ENCODE data around the gene IGFBP7.
"Not testable (repeated sequence)": the region's sequence is repeated elsewhere in the genome, so short reads cannot be mapped to it uniquely, and the experiment has no call there.

Gene IGFBP7

DNA sequence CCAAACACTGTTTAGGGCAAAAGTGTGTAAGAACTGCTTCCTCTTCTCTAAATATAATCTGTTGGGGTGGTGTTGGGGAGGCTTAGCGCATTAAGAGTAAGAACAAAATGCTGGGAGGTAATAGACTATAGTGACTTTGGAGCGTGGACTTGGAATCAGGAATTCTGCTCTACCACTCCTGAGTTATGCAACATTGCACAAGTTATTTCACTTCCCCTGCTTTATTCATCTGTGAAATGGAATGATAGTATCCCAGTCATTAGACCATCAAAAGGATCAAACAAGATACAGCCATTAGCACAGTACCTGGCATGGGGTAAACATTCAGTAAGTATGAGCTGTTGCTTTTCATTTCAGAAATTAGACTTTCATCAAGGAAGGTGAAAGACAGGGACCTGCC is 58.7 kb downstream of the IGFBP7 start:
- H3K27ac ChIP-seq, result peak overlapping the region; percentile 89; the same call in 1 of the 2 replicates
- POLR2A ChIA-PET (ENCODE audit: low non-redundant PET), result no interaction called here
- no peak for DNase-seq (ENCODE audit: low spot score)
- TF ChIP-seq, protein P1, sequence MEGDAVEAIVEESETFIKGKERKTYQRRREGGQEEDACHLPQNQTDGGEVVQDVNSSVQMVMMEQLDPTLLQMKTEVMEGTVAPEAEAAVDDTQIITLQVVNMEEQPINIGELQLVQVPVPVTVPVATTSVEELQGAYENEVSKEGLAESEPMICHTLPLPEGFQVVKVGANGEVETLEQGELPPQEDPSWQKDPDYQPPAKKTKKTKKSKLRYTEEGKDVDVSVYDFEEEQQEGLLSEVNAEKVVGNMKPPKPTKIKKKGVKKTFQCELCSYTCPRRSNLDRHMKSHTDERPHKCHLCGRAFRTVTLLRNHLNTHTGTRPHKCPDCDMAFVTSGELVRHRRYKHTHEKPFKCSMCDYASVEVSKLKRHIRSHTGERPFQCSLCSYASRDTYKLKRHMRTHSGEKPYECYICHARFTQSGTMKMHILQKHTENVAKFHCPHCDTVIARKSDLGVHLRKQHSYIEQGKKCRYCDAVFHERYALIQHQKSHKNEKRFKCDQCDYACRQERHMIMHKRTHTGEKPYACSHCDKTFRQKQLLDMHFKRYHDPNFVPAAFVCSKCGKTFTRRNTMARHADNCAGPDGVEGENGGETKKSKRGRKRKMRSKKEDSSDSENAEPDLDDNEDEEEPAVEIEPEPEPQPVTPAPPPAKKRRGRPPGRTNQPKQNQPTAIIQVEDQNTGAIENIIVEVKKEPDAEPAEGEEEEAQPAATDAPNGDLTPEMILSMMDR (conservative IDR thresholded peaks at IDR 0.05; ENCODE audit: low read depth), result no peak
- CTCF ChIA-PET, result no interaction called here

DNA sequence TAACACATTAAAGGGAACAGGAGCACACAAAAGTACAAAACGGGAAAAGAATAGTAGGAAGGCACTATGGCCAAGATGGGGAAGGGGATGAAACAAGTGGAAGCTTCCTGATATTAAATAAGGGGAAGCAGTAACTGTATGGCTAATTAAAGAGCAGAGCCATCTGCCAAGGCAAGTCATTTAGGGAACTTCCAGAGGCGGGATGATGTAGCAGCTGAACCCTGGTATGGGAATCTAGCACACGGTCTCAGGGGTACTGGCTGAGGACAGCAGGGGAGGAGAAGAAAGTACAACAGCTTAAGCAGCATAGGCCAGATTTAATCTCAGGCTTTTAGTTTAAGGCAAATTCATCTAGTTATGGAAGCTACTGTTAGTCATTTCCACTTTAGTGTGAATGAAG is 59.1 kb downstream of the IGFBP7 start:
- H3K27ac ChIP-seq, result no peak overlapping the region
- ChIA-PET POLR2A (ENCODE audit: low non-redundant PET) (no interaction called here), CTCF (no interaction called here)
- no peak for DNase-seq (ENCODE audit: low spot score)
- TF ChIP-seq, protein P1 (conservative IDR thresholded peaks at IDR 0.05; ENCODE audit: low read depth), result no peak

DNA sequence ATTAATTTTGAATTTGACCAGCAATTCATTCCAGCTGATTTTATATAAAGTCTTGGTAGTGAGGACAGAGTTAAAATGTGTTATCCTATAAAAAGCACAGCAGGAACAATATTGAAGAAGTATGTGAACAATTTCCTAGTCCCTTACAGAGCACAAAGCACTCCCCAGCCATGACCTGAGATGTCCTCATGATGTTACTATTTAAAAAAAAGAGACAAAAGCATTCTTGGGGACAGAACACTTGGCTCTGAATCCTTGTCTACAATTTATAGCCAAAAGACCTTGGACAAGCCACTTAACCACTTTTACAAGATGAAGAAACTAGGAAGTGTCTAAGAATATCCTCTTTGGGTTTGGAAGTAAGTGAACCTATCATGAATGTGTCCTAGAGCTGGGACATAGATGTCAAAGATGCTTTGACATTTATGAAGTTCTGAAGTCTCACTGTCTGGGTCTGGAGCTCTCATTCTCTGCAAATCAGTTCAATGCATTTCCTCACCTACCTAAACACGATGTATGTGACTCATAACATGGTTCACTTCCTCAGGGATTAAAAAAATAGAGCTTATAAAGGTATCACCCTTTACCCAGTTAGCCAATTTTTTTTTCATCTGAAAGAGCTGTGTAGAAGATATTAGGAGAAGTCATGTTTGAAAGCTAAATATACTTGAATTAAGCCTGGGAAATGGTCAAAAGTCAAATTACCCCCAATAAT is 61.4 kb downstream of the IGFBP7 start:
- ChIA-PET POLR2A (ENCODE audit: low non-redundant PET) (interaction anchor here (0.5 kb wide), 1 partner anchor 41 kb away, joined by 3 read pairs; no protein-coding TSS in a partner anchor), CTCF (no interaction called here)
- TF ChIP-seq, protein P1 (conservative IDR thresholded peaks at IDR 0.05; ENCODE audit: low read depth), result no peak
- H3K27ac ChIP-seq, result no peak overlapping the region
- peak; percentile 42 for DNase-seq (ENCODE audit: low spot score)

DNA sequence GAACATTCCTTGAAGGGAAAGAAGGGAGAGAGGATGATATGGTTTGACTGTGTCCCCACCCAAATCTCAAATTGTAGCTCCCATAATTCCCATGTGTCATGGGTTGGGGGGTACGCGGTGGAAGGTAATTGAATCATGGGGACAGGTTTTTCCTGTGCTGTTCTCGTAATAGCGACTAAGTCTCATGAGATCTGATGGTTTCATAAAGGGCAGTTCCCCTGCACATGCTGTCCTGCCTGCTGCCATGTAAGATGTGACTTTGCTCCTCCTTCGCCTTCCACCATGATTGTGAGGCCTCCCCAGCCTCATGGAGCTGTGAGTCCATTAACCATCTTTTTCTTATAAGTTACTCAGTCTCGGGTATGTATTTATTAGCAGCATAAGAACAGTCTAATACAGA is 63.1 kb downstream of the IGFBP7 start:
- POLR2A ChIA-PET (ENCODE audit: low non-redundant PET); H3K27ac ChIP-seq; DNase-seq (ENCODE audit: low spot score): not testable (repeated sequence)
- CTCF ChIA-PET, result interaction anchor here (0.7 kb wide), 1 partner anchor 9 kb away, joined by 4 read pairs; no protein-coding TSS in a partner anchor

DNA sequence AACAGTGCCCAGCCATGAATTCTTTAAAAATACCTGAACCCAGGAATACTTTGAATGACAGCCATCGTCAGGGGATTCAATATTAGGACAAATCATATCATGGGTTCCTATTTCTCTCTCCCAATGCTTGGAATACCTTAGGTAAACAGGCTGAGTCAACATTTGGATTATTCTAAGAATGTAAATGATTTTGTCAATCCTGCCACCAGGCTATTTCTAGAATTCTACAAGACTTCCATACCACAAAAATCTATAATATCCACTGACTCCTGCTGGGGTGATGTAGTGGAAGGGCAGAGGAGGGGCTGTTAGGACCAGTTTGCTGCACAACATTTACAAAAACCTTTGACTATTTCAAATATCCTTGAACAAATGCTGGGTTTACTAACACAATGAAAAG is 65.2 kb downstream of the IGFBP7 start:
- CTCF ChIA-PET, result no interaction called here
- H3K27ac ChIP-seq, result no peak overlapping the region
- POLR2A ChIA-PET (ENCODE audit: low non-redundant PET), result no interaction called here
- DNase-seq (ENCODE audit: low spot score), result peak; percentile 18
- TF ChIP-seq, protein P1 (conservative IDR thresholded peaks at IDR 0.05; ENCODE audit: low read depth), result no peak

DNA sequence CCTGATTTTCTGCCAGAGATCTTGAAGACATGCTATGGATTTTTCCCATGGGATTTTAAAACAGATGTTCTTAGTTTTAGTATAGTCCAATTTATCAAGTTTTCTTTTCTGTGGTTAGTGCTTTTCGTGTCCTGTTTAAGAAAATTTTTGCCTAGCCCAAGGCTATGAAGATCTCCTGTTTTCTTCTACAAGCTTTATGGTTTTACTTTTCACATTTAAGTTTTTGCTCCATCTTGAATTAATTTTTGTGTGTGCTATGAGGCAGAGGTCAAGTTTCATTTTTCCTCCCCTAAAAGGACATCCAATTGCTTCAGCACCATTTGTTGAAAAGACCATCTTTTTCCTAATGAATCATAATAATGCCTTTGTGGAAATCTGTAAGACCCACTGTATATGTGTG is 65.9 kb downstream of the IGFBP7 start:
- no peak overlapping the region for H3K27ac ChIP-seq
- ChIA-PET POLR2A (ENCODE audit: low non-redundant PET) (no interaction called here), CTCF (interaction anchor here (0.7 kb wide), 1 partner anchor 109 kb away, joined by 3 read pairs; no protein-coding TSS in a partner anchor)
- TF ChIP-seq, protein P1 (conservative IDR thresholded peaks at IDR 0.05; ENCODE audit: low read depth), result no peak
- DNase-seq (ENCODE audit: low spot score), result no peak
